AG08395 (cell line): ENCODE measurements around the gene CYP2A13.
"Not testable (repeated sequence)": the region's sequence is repeated elsewhere in the genome, so short reads cannot be mapped to it uniquely, and the experiment has no call there.

Experiments
- DNase-seq: peaks from one replicate; pipeline ENCODE4 v3.0.0; 2012; ENCODE audit warnings: mixed read lengths, low spot score

The CYP2A13 gene, protein sequence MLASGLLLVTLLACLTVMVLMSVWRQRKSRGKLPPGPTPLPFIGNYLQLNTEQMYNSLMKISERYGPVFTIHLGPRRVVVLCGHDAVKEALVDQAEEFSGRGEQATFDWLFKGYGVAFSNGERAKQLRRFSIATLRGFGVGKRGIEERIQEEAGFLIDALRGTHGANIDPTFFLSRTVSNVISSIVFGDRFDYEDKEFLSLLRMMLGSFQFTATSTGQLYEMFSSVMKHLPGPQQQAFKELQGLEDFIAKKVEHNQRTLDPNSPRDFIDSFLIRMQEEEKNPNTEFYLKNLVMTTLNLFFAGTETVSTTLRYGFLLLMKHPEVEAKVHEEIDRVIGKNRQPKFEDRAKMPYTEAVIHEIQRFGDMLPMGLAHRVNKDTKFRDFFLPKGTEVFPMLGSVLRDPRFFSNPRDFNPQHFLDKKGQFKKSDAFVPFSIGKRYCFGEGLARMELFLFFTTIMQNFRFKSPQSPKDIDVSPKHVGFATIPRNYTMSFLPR

DNA sequence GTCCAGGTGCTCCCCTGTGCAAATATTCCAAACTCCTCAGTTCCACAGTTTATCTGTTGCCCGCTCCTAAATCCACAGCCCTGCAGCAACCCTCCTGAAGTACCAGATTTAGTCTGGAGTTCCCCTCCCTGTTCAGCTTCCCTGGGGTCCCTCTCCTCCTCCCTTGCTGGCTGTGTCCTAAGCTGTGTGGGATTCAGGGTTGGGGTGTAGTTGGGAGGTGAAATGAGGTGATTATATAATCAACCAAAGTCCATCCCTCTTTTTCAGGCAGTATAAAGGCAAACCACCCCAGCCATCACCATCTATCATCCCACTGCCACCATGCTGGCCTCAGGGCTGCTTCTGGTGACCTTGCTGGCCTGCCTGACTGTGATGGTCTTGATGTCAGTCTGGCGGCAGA lies at the start of gene CYP2A13:
Gene CYP2A13 (plus strand): TSS at position 301 of the 400 bp plus-strand sequence. CDS start 21 bp downstream, at position 322.
- no peak for DNase-seq

DNA sequence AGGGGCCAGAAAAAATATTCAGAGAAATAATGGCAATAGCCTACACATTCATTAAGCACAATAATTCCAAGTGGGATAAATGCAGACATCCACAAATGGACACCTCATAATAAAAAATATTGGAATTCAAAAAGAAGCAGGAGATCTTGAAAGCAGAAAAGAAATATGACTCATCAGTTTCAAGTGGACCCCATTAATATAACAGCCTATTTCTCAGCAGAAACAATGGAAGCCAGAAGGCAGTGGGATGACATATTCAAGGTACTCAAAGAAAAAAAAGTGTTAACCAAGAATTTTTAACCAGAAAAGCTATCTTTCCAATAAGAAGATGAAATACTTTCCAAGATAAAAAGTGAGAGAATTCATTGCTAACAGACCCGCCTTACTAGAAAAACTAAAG lies 48.4 kb upstream of the CYP2A13 start:
- no peak for DNase-seq

DNA sequence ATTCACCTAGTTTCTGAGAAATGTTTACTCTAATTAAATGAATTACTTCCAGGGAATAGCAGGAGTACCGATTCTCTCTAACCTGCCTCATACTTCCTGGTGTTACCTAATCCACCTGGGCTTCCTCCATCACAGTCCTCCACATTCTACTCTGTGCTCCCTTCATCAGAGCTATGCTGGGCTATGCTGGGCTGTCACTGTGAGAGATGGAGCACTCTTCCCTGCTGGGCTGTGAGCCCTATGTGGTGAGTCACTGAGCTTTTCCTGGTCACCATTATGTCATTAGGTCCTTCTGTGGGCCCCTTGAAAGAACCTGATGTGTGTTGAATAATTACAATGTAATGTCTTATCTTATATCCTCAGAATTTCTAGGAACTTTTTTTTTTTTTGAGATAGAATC lies 43.2 kb upstream of the CYP2A13 start:
- DNase-seq = not testable (repeated sequence)

DNA sequence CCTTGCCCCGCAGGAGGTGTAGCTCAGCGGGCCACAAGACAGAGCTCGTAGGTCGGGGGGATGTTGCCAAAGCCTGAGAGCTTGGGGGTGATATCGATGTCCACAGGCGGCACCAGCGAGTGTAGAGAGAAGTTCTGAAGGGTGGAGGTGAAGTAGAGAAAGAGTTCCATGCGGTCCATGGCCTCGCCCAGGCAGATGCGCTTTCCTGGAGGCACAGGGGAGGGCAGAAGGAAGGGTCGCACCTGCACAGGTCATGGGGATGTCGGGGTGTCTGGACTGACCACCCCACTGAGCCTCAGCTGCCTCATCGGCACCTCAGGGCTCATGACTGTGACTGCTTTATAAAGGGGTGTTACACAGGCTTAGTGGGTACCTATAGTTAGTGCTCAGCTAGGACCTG lies 37.8 kb upstream of the CYP2A13 start:
- DNase-seq = no peak

DNA sequence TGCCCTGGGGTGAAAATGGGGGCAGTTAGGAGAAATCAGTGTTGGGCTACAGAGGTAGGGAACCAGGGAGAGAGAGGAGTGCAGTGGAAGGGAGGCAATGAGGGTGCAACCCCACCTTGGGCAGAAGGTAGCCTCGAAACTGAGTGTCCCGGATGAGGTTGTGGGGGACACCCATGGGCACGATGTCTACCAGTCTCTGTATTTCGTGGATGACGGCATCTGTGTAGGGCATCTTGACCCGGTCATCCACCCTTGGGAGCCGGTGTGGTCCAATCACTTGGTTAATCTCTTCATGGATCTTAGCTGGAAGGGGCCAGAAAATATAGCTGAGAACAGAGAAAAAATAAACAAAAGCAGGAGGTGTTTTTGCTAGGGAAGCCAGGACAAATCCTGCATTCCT lies 36.1 kb upstream of the CYP2A13 start:
- DNase-seq = not testable (repeated sequence)

DNA sequence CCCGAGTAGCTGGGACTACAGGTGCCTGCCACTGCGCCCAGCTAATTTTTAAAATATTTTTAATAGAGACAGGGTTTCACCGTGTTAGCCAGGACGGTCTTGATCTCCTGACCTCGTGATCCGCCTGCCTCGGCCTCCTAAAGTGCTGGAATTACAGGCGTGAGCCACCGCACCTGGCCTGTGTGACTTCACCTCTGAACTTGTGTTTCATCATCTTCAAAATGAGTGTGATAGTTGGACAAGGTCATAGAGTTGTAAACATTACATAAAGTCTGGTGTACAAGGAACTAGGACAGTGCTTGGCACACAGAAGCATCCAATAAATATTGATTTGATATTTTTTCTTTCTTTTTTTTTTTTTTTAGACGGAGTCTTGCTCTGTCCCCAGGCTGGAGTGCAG lies 34.9 kb upstream of the CYP2A13 start:
- not testable (repeated sequence) for DNase-seq

DNA sequence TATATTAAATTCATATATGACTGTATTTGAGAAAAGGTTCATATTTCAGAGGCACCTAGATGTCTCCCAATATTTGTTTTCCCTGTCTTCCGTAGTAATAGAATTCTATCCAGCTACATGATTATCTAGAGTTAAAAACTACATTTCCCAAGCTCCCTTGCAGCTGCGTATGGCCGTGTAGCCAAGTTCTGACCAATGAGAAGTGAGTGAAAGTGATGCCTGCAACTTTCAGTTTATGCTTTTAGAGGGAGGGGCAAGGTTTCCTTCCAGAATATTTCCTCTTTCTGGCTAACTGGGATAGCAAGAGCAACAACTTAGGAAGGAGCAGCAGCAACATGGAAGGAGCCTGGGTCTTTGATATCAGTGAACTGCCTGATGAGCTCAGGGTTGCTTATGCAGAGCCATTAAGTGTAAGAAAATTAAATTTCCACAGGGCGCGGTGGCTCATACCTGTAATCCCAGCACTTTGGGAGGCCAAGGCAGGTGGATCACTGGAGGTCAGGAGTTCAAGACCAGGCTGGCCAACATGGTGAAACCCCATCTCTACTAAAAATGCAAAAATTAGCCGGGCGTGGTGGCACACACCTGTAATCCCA lies 23.2 kb upstream of the CYP2A13 start:
- DNase-seq = peak; percentile 38

DNA sequence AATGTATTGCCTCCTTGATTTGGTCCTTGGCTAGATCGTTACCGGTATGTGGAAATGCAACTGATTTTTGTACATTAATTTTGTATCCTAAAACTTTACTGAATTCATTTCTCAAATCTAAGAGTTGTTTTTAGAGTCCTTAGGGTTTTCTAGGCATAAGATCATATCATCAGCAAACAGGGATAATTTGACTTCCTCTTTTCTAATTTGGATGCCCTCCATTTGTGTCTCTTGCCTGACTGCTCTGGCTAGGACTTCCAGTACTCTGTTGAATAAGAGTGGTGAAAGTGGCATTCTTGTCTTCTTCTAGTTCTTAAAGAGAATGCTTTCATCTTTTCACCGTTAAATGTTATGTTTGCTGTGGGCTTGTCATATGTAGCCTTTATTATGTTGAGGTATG lies 12.0 kb upstream of the CYP2A13 start:
- DNase-seq = no peak

DNA sequence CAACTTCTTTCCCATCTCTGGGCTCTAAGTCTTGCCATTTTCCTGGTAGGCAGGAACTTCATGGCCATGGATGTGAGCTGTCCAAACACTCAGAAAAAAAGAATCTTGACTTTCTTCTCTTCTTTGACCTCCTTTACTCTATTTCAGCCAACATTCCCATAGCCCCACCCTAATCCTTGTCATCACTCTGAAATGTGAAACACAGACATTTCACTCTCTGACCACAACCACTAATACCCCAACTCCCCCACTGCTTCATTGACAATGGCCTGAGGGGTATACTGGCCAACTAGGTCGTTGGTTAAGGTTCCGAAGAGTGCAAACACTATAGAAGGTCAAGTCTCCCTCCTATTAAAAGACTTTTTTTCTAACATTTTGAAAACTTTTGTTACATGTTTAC lies 4.7 kb upstream of the CYP2A13 start:
- no peak for DNase-seq

DNA sequence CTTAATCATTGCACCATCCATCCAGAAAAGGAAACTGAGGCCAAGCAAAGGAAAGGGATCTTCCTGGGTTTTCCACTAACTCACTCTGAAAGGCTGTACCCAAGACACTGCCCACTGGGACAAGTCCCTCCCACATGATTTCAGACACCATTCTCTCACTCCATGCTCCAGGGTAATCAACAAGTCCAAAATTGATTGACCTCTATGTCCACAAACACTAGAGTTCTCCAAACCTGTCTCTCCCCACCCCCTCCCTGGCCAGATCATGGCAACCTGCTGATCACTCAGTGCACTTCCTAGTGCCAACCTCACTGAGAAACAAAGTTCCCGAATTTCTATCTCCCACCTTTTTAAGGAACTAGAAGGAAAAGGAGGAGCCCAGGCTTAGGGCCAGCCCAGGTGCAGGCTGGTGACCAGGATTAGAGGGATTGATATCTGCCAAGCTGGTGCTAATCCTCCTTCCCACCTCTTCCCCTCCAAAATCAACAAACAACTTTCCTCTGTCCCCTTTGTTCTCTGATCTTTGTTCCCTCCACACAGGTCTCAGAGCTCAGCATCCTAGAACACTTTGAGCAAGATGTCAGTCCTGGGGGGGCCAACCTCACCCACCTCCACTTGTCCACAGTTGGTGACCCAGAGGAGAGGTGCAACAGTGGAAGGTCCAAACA lies 2.4 kb upstream of the CYP2A13 start:
- no peak for DNase-seq

DNA sequence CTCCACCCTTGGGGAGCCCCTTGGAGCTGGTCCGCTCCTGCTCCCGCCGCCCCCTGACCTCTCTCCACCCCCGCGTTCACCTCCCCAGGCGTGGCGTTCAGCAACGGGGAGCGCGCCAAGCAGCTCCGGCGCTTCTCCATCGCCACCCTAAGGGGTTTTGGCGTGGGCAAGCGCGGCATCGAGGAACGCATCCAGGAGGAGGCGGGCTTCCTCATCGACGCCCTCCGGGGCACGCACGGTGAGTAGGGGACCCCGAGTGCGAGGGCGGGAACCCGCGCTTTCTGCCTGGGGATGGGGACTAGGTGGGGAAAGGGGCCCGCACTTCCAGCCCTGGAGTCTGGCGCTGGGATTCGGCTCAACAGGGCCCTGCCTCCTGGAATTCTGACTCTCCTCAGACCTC lies 1.7 kb downstream of the CYP2A13 start:
- DNase-seq = no peak

DNA sequence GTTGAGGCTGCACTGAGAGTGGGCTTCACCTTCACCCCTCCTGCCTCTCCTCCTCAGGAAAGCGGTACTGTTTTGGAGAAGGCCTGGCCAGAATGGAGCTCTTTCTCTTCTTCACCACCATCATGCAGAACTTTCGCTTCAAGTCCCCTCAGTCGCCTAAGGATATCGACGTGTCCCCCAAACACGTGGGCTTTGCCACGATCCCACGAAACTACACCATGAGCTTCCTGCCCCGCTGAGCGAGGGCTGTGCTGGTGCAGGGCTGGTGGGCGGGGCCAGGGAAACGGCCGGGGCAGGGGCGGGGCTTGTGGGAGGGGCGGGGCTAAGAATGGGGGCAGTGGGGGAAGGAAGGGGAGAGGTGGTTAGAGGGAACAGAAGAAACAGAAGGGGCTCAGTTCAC lies 7.5 kb downstream of the CYP2A13 start:
- DNase-seq = no peak

DNA sequence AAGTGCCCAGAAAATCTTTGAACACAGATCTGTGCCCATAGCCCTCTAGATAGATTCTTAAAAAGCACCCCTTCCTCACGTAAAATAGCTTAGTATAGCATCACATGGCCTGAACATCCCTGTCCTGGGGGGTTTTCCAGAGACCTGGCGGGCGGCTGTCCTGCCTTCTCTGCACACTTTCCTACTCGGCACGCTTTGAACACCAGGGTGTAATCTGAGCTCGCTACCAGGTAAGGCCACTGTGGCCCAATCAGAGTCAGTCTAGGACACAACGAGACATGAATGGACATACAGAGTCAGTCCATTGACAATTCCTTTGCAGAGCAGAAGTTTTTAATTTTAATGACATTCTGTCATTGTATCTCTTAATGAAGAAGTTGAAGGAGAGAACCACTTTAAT lies 8.1 kb downstream of the CYP2A13 start:
- no peak for DNase-seq

DNA sequence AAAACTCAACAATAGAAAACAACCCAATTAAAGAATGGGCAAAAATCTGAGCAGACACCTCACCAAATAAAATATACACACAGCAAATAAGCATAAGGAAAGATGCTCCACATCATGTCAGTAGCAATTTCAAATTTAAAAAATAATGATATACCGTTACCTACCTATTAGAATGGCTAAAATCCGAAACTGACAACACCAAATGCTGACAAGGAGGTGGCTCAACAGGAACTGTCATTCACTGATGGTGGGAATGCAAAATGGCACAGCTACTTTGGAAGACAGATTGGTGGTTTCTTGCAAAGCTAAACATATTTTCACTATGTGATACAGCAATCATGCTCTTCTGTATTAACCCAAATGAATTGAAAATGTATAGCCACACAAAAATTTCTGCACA lies 9.1 kb downstream of the CYP2A13 start:
- no peak for DNase-seq

DNA sequence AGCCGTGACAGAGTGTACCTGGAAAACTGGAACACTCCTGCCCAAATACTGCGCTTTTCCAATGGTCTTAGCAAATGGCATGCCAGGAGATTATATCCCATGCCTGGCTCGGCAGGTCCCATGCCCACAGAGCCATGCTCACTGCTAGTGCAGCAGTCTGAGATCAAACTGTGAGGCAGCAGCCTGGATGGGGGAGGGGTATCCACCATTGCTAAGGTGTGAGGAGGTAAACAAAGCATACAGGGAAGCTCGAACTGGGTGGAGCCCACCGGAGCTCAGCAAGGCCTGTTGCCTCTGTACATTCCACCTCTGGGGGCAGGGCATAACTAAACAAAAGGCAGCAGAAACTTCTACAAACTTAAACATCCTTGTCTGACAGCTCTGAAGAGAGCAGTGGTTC lies 10.5 kb downstream of the CYP2A13 start:
- no peak for DNase-seq

DNA sequence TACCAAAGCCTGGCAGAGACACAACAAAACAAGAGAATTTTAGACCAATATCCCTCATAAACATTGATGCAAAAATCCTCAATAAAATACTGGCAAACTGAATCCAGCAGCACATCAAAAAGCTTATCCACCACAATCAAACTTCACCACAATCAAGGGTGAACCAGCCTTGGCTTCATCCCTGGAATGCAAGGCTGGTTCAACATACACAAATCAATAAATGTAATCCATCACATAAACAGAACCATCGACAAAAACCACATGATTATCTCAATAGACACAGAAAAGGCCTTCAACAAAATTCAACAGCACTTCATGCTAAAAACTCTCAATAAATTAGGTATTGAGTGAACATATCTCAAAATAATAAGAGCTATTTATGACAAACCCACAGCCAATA lies 14.0 kb downstream of the CYP2A13 start:
- not testable (repeated sequence) for DNase-seq

DNA sequence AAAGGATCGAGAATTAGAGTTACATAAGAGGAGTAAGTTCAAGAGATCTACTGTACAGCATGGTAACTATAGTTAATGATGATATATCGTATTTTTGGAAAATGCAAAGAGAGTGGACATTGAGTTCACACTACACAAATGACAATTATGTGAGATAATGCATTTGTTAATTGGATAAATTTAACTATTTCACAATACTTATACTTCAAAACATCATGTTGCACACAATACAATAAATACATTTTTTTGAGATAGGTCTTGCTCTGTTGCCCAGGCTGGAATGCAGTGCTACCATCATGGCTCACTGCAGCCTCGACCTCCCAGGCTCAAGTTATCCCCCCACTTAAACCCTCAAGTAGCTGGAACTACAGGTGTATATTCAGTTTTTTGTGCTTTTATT lies 17.9 kb downstream of the CYP2A13 start:
- no peak for DNase-seq

DNA sequence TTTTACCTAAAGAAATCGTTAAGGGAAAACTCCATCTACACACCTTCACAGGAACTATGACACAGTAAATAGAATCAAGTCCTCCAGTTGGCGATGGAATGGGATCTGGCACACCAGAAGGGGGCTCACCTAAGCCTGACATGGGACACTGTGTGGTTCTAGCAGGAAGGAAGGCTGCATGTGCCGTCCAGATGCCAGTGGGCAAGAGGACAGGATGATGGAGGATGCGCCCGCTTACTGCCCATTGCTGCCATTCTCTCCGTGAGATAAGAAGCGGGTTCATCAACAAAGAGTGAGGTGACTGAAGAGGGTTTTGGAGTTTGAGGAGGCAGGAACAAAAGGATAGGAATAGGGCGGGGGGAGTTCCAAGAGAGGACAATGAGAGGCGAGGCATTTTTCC lies 23.0 kb downstream of the CYP2A13 start:
- no peak for DNase-seq

DNA sequence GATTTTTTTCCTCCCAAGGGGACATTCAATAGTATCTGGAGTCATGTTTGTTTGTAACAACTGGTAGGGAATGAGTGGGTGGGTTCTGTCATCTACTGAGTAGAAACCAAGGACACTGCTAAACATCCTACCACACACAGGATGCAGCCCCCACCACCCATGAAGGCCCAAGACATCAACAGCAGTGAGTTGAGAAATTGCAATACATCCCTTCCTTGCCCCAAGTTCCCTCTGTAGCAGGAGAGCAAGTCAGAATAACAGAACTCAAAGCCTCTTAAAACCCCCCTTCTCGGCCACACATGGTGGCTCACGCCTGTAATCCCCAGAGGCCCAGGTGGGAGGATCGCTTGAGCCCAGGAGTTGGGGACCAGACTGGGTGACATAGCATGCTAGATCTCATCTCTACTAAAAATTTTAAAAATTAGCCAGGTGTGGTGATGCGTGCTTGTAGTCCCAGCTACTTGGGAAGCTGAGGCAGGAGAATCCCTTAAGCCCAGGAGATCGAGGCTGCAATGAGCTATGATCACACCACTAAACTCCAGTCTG lies 23.6 kb downstream of the CYP2A13 start:
- no peak for DNase-seq

DNA sequence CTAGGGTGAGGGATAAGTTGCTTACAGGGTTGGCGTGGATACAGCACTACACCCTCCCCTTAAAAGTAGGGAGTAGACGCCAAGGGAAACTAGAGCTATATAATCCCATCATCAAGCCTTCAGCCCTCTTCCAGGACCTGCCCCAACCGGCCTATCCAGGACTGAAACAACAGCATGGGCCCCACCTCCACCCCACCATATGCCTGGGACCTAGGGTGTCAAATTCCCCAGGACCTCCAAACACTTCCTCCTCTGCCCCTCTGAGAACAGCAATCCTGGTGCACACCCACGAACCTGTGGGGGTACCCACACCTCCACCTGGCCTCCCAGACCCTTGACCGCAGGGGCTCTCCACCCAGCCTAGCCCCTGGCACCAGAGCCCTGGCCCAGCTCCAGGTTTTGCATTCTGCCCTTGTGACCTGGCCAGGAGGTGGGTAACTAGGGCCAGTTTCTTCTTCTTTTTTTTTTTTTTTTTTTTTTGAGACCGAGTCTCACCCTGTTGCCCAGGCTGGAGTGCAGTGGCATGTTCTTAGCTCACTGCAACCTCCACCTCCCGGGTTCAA lies 24.6 kb downstream of the CYP2A13 start:
- no peak for DNase-seq

DNA sequence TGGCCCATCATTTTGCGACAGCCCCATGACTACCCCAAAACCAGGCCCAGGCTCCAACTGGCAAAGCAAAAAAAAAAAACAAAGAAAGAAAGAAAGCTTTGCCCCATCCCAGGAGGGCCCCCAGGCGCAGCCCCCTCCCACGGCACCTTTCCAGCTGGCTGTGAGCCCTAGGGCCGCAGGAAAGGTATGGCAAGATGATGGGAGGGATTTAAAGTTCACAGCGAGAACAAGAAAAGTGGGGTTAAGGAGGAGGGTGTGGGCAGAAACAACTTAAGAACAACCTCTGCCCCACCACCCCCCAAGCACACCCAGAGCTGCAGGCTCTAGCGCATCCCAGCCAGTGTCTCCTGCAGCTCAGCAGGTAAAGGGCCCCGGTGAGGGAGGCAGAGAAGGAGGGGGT lies 25.9 kb downstream of the CYP2A13 start, which contains the start of gene CYP2F1:
Gene CYP2F1 (plus strand): TSS at position 301 of the 400 bp plus-strand sequence. CDS start 1,757 bp downstream, outside the sequence.
- DNase-seq = no peak

DNA sequence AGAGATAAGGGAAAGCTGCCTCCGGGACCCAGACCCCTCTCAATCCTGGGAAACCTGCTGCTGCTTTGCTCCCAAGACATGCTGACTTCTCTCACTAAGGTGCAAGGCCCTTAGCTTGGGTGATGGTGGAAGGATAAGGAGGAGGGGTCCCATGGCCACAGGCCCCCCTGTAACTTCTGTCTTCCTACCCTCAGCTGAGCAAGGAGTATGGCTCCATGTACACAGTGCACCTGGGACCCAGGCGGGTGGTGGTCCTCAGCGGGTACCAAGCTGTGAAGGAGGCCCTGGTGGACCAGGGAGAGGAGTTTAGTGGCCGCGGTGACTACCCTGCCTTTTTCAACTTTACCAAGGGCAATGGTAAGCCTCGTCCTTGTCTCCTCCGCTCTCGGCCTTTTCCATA lies 28.0 kb downstream of the CYP2A13 start:
- no peak for DNase-seq
